BLaER1 treated with 17β-estradiol and CSF1 and Interleukin-3, amounts not matched to agents 10 nM and 100 nM (cell line): ENCODE results near the gene SCFD2.

Experiments used
- H3K27ac ChIP-seq, 11 experiments: shearing (Covaris generic); formaldehyde crosslinking; 2 replicates each; pipeline ENCODE4 v1.8.1; 2022
- H3K27me3 ChIP-seq, 11 experiments: shearing (Covaris generic); formaldehyde crosslinking; 2 replicates each; pipeline ENCODE4 v1.8.1; 2022
- H3K36me3 ChIP-seq, 11 experiments: shearing (Covaris generic); formaldehyde crosslinking; 2 replicates each; pipeline ENCODE4 v1.8.1; 2022
- H3K4me1 ChIP-seq, 10 experiments: shearing (Covaris generic); formaldehyde crosslinking; 2 replicates each; pipeline ENCODE4 v1.8.1; 2022
- H3K4me2 ChIP-seq, 11 experiments: shearing (Covaris generic); formaldehyde crosslinking; 2 replicates each; pipeline ENCODE4 v1.8.1; 2022
- H3K4me3 ChIP-seq, 10 experiments: shearing (Covaris generic); formaldehyde crosslinking; 2 replicates each; pipeline ENCODE4 v1.8.1; 2022
- H3K9ac ChIP-seq, 11 experiments: shearing (Covaris generic); formaldehyde crosslinking; 2 replicates each; pipeline ENCODE4 v1.8.1; 2022
- H3K9me3 ChIP-seq, 11 experiments: shearing (Covaris generic); formaldehyde crosslinking; replicated peaks in 1 of 11; 2 replicates each; pipeline ENCODE4 v1.8.1; 2022
- H4K20me1 ChIP-seq, 11 experiments: shearing (Covaris generic); formaldehyde crosslinking; 2 replicates each; pipeline ENCODE4 v1.8.1; 2022
- Cebpa-rat ChIP-seq, 11 experiments: shearing (Covaris generic); IDR thresholded peaks; 2 replicates each; pipeline ENCODE4 v1.8.1; 2022

The SCFD2 gene

GRCh38 chr4:53016099-53016820 is 349.6 kb downstream of the SCFD2 start:
- H3K4me2 ChIP-seq: no peak overlapping the region

GRCh38 chr4:53015681-53016080 is 350.2 kb downstream of the SCFD2 start:
- TF ChIP-seq Cebpa-rat (IDR thresholded peaks at IDR 0.05): no peak
- H4K20me1 ChIP-seq: no peaks in the 10 kb centered on the region
- no peaks in the 10 kb centered on the region for H3K9me3 ChIP-seq
- peaks cover 15 to 31% (median 25%) of the 10 kb centered on the region in 10 experiments for H3K4me1 ChIP-seq
- no peak overlapping the region for H3K9ac ChIP-seq
- H3K27me3 ChIP-seq: no peaks in the 10 kb centered on the region
- H3K36me3 ChIP-seq: no peaks in the 10 kb centered on the region
- H3K4me3 ChIP-seq: no peak overlapping the region
- H3K27ac ChIP-seq: no peak overlapping the region
- no peak overlapping the region for H3K4me2 ChIP-seq

More at GRCh38 chr4:53016099-53016820, 349.6 kb downstream of the SCFD2 start:
- Histone ChIP-seq H4K20me1 (no peaks in the 10 kb centered on the region), H3K27ac (no peak overlapping the region), H3K4me1 (peaks cover 15 to 29% (median 23%) of the 10 kb centered on the region in 10 experiments), H3K9me3 (no peaks in the 10 kb centered on the region), H3K4me3 (no peak overlapping the region), H3K9ac (no peak overlapping the region), H3K27me3 (no peaks in the 10 kb centered on the region), H3K36me3 (no peaks in the 10 kb centered on the region)
- TF ChIP-seq Cebpa-rat (IDR thresholded peaks at IDR 0.05): no peak

GRCh38 chr4:53014881-53015280 is 351.0 kb downstream of the SCFD2 start:
- no peak overlapping the region for H3K4me3 ChIP-seq
- no peaks in the 10 kb centered on the region for H4K20me1 ChIP-seq
- H3K9ac ChIP-seq: no peak overlapping the region
- no peak for TF ChIP-seq Cebpa-rat (IDR thresholded peaks at IDR 0.05)
- no peak overlapping the region for H3K27ac ChIP-seq
- peaks cover 15 to 32% (median 25%) of the 10 kb centered on the region in 10 experiments for H3K4me1 ChIP-seq
- no peaks in the 10 kb centered on the region for H3K9me3 ChIP-seq
- H3K27me3 ChIP-seq: no peaks in the 10 kb centered on the region
- H3K36me3 ChIP-seq: no peaks in the 10 kb centered on the region
- H3K4me2 ChIP-seq: no peak overlapping the region

- Histone ChIP-seq H3K4me3 (no peak overlapping the region), H3K4me2 (peak overlapping the region in 4 of 11 experiments; percentile 62 to 76 (median 68); a peak in 3 of 22 replicates), H3K27ac (no peak overlapping the region), H4K20me1 (no peaks in the 10 kb centered on the region), H3K4me1 (peaks cover 15 to 35% (median 25%) of the 10 kb centered on the region in 10 experiments), H3K9me3 (no peaks in the 10 kb centered on the region), H3K9ac (no peak overlapping the region), H3K27me3 (no peaks in the 10 kb centered on the region), H3K36me3 (no peaks in the 10 kb centered on the region)
- no peak for TF ChIP-seq Cebpa-rat (IDR thresholded peaks at IDR 0.05)
Observed at GRCh38 chr4:53013873-53014775, 351.7 kb downstream of the SCFD2 start.

- peaks cover 4 to 7% (median 4%) of the 10 kb centered on the region in 11 experiments; a peak in 20 of 22 replicates for H3K9me3 ChIP-seq
- H3K27me3 ChIP-seq: no peaks in the 10 kb centered on the region
- H4K20me1 ChIP-seq: no peaks in the 10 kb centered on the region
- H3K27ac ChIP-seq: peak overlapping the region in 7 of 11 experiments; percentile 1 to 51 (median 39); a peak in 10 of 22 replicates
- peaks cover 0 to 5% (median 0%) of the 10 kb centered on the region in 11 experiments; a peak in 2 of 22 replicates for H3K36me3 ChIP-seq
- TF ChIP-seq Cebpa-rat (IDR thresholded peaks at IDR 0.05): no peak
- H3K9ac ChIP-seq: peak overlapping the region in 5 of 11 experiments; percentile 6 to 34 (median 32); a peak in 3 of 22 replicates
- peaks cover 15 to 35% (median 25%) of the 10 kb centered on the region in 10 experiments for H3K4me1 ChIP-seq
- H3K4me3 ChIP-seq: peak overlapping the region in 1 of 10 experiments; percentile 17; a peak in 3 of 20 replicates
- peak overlapping the region; percentile 38 to 76 (median 59) for H3K4me2 ChIP-seq
Observed at GRCh38 chr4:53012738-53013137, 353.1 kb downstream of the SCFD2 start.

GRCh38 chr4:53011259-53011905 is 354.5 kb downstream of the SCFD2 start:
- no peaks in the 10 kb centered on the region for H3K27me3 ChIP-seq
- peaks cover 8 to 18% (median 15%) of the 10 kb centered on the region in 11 experiments; a peak in 20 of 22 replicates for H3K9me3 ChIP-seq
- no peak overlapping the region for H3K4me3 ChIP-seq
- no peaks in the 10 kb centered on the region for H4K20me1 ChIP-seq
- peaks cover 0 to 8% (median 0%) of the 10 kb centered on the region in 11 experiments; a peak in 3 of 22 replicates for H3K36me3 ChIP-seq
- H3K9ac ChIP-seq: no peak overlapping the region
- peak overlapping the region in 6 of 11 experiments; percentile 59 to 76 (median 66); a peak in 12 of 22 replicates for H3K4me2 ChIP-seq
- peaks cover 15 to 35% (median 25%) of the 10 kb centered on the region in 10 experiments for H3K4me1 ChIP-seq
- H3K27ac ChIP-seq: no peak overlapping the region
- TF ChIP-seq Cebpa-rat (IDR thresholded peaks at IDR 0.05): no peak

GRCh38 chr4:53010318-53010717 is 355.5 kb downstream of the SCFD2 start:
- peaks cover 0 to 8% (median 0%) of the 10 kb centered on the region in 11 experiments; a peak in 3 of 22 replicates for H3K36me3 ChIP-seq
- H3K9ac ChIP-seq: no peak overlapping the region
- no peak overlapping the region for H3K4me2 ChIP-seq
- H3K4me1 ChIP-seq: peaks cover 19 to 36% (median 28%) of the 10 kb centered on the region in 10 experiments
- H3K27ac ChIP-seq: no peak overlapping the region
- H3K9me3 ChIP-seq: peaks cover 8 to 22% (median 17%) of the 10 kb centered on the region in 11 experiments; a peak in 20 of 22 replicates
- no peaks in the 10 kb centered on the region for H4K20me1 ChIP-seq
- no peak for TF ChIP-seq Cebpa-rat (IDR thresholded peaks at IDR 0.05)
- no peak overlapping the region for H3K4me3 ChIP-seq
- H3K27me3 ChIP-seq: no peaks in the 10 kb centered on the region

GRCh38 chr4:53009824-53010223 is 356.0 kb downstream of the SCFD2 start:
- no peaks in the 10 kb centered on the region for H4K20me1 ChIP-seq
- no peak for TF ChIP-seq Cebpa-rat (IDR thresholded peaks at IDR 0.05)
- no peaks in the 10 kb centered on the region for H3K27me3 ChIP-seq
- no peak overlapping the region for H3K4me3 ChIP-seq
- H3K4me1 ChIP-seq: peaks cover 24 to 41% (median 33%) of the 10 kb centered on the region in 10 experiments
- no peak overlapping the region for H3K9ac ChIP-seq
- peaks cover 8 to 22% (median 17%) of the 10 kb centered on the region in 11 experiments; a peak in 20 of 22 replicates for H3K9me3 ChIP-seq
- no peak overlapping the region for H3K27ac ChIP-seq
- H3K4me2 ChIP-seq: no peak overlapping the region
- H3K36me3 ChIP-seq: peaks cover 0 to 8% (median 0%) of the 10 kb centered on the region in 11 experiments; a peak in 3 of 22 replicates
